Measurements from ENCODE around the gene PLXNA1. TPM values are rescaled to one million over a fixed set of nuclear protein-coding genes. Genes with fewer than 3 reads are reported as not detected.

PLXNA1 gene
- total RNA-seq, 4 donors from 2014 or later: 13.2 to 23.9 (median 18.7) TPM

GRCh38 chr3:127022849-127023248 is 39.9 kb downstream of the PLXNA1 start:
- TF ChIP-seq, protein P1, sequence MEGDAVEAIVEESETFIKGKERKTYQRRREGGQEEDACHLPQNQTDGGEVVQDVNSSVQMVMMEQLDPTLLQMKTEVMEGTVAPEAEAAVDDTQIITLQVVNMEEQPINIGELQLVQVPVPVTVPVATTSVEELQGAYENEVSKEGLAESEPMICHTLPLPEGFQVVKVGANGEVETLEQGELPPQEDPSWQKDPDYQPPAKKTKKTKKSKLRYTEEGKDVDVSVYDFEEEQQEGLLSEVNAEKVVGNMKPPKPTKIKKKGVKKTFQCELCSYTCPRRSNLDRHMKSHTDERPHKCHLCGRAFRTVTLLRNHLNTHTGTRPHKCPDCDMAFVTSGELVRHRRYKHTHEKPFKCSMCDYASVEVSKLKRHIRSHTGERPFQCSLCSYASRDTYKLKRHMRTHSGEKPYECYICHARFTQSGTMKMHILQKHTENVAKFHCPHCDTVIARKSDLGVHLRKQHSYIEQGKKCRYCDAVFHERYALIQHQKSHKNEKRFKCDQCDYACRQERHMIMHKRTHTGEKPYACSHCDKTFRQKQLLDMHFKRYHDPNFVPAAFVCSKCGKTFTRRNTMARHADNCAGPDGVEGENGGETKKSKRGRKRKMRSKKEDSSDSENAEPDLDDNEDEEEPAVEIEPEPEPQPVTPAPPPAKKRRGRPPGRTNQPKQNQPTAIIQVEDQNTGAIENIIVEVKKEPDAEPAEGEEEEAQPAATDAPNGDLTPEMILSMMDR (IDR thresholded peaks at IDR 0.05; ENCODE audit: low read depth): no peak

DNA sequence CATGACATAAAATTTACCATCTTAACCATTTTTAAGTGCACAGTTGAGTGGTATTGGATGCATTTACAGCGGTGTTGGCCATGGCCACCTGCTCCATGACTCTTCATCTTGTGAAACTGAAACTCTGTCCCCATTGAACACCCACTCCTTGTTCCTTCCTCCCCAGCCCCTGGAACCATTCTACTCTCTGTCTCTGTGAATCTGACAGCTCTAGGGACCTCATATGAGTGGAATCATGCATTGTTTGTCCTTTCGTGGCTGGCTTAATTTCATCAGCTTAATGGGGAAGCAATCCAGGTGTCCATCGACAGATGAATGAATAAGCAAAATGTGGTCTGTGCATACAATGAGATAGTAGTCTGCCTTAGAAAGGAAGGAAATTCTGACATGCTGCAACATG is 42.5 kb downstream of the PLXNA1 start:
- TF ChIP-seq, protein P1 (IDR thresholded peaks at IDR 0.05; ENCODE audit: low read depth): no peak

GRCh38 chr3:127026036-127026435 is 43.1 kb downstream of the PLXNA1 start:
- TF ChIP-seq, protein P1 (IDR thresholded peaks at IDR 0.05; ENCODE audit: low read depth): no peak

- TF ChIP-seq, protein P1 (IDR thresholded peaks at IDR 0.05; ENCODE audit: low read depth): no peak
Measured at GRCh38 chr3:127026661-127027060, 43.7 kb downstream of the PLXNA1 start.

- TF ChIP-seq, protein P1 (IDR thresholded peaks at IDR 0.05; ENCODE audit: low read depth): no peak
Measured at GRCh38 chr3:127027061-127027735, 44.3 kb downstream of the PLXNA1 start.

DNA sequence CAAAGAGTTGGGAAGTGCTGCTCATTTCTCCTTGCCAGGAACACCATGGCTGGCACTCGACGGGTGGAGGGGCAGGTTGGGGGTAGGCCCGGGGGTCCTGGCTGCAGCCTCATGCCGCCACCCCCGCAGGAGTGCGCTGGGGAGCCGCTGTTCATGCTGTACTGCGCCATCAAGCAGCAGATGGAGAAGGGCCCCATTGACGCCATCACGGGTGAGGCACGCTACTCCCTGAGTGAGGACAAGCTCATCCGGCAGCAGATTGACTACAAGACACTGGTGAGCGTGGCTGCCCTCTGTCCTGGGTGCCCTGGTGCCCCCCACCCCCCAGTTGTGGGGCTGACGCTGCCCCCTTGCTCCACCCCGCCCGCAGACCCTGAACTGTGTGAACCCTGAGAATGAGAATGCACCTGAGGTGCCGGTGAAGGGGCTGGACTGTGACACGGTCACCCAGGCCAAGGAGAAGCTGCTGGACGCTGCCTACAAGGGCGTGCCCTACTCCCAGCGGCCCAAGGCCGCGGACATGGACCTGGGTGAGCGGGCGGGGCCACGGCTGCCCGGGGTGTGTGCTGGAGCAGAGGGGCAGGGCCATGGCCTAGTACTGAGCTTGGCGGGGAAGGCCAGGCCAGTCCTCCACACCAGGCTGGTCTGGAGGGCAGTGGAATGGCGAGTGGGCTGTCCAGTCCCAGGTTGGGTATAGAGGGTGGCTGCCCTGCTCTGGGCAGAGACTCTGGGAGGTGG is 45.1 kb downstream of the PLXNA1 start:
- TF ChIP-seq, protein P1 (IDR thresholded peaks at IDR 0.05; ENCODE audit: low read depth): no peak

GRCh38 chr3:127028781-127029657 is 46.1 kb downstream of the PLXNA1 start:
- TF ChIP-seq, protein P1 (IDR thresholded peaks at IDR 0.05; ENCODE audit: low read depth): no peak
